ENCODE data around the gene DNAJA3.

DNA sequence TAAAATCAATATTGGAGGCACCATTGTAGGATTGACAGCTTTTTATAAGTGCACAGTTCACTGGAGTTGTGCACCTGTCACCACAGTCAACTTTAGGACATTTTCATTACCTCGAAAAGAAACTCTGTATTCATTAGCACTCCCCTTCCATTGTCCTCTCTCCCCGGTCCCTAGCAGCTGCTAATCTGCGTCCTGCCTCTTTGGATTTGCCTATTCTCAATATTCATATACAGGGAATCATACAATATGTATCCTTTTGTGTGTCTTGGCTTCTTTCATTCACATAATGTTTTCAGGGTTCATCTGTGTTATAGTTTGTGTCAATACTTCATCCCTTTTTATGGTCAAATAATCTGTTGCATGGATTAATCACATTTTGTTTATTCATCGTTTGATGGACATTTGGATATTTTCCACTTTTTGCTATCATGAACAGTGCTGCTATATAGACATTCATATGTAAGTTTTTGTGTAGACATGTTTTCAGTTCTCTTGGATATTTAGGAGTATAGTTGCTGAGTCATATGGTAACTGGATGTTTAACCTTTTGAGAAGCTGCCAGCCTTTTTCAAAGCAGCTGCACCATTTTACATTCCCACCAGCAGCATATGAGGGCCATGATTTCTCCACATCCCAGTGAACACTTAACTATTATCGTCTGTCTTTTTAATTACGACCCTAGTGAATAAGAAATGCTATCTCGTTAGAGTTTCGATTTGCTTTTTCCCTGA is 9.8 kb downstream of the DNAJA3 start:
- no peak for TF ChIP-seq CBX3 (IDR thresholded peaks at IDR 0.05; ENCODE audit: low read depth)
- TF ChIP-seq, protein P1, sequence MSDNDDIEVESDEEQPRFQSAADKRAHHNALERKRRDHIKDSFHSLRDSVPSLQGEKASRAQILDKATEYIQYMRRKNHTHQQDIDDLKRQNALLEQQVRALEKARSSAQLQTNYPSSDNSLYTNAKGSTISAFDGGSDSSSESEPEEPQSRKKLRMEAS (IDR thresholded peaks at IDR 0.05) = no peak
- no peak for TF ChIP-seq ELF1 (IDR thresholded peaks at IDR 0.05; ENCODE audit: borderline replicate concordance, low read depth)
- TF ChIP-seq, protein P2, sequence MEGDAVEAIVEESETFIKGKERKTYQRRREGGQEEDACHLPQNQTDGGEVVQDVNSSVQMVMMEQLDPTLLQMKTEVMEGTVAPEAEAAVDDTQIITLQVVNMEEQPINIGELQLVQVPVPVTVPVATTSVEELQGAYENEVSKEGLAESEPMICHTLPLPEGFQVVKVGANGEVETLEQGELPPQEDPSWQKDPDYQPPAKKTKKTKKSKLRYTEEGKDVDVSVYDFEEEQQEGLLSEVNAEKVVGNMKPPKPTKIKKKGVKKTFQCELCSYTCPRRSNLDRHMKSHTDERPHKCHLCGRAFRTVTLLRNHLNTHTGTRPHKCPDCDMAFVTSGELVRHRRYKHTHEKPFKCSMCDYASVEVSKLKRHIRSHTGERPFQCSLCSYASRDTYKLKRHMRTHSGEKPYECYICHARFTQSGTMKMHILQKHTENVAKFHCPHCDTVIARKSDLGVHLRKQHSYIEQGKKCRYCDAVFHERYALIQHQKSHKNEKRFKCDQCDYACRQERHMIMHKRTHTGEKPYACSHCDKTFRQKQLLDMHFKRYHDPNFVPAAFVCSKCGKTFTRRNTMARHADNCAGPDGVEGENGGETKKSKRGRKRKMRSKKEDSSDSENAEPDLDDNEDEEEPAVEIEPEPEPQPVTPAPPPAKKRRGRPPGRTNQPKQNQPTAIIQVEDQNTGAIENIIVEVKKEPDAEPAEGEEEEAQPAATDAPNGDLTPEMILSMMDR (IDR thresholded peaks at IDR 0.05 in 2 of 3, conservative IDR thresholded peaks at IDR 0.05 in 1 of 3; ENCODE audit: borderline replicate concordance in 1 of 3, insufficient read depth in 1 of 3, low read depth in 2 of 3, low read length in 2 of 3) = no peak
- TF ChIP-seq, protein P3, sequence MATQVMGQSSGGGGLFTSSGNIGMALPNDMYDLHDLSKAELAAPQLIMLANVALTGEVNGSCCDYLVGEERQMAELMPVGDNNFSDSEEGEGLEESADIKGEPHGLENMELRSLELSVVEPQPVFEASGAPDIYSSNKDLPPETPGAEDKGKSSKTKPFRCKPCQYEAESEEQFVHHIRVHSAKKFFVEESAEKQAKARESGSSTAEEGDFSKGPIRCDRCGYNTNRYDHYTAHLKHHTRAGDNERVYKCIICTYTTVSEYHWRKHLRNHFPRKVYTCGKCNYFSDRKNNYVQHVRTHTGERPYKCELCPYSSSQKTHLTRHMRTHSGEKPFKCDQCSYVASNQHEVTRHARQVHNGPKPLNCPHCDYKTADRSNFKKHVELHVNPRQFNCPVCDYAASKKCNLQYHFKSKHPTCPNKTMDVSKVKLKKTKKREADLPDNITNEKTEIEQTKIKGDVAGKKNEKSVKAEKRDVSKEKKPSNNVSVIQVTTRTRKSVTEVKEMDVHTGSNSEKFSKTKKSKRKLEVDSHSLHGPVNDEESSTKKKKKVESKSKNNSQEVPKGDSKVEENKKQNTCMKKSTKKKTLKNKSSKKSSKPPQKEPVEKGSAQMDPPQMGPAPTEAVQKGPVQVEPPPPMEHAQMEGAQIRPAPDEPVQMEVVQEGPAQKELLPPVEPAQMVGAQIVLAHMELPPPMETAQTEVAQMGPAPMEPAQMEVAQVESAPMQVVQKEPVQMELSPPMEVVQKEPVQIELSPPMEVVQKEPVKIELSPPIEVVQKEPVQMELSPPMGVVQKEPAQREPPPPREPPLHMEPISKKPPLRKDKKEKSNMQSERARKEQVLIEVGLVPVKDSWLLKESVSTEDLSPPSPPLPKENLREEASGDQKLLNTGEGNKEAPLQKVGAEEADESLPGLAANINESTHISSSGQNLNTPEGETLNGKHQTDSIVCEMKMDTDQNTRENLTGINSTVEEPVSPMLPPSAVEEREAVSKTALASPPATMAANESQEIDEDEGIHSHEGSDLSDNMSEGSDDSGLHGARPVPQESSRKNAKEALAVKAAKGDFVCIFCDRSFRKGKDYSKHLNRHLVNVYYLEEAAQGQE (IDR thresholded peaks at IDR 0.05; ENCODE audit: low read depth) = no peak
- TF ChIP-seq EZH2 (IDR thresholded peaks at IDR 0.05) = no peak
- no peak for TF ChIP-seq SP1 (IDR thresholded peaks at IDR 0.05; ENCODE audit: low read depth)
- TF ChIP-seq RAD21 (IDR thresholded peaks at IDR 0.05; ENCODE audit: low read depth) = no peak
